Loucy (cell line): Measurements from ENCODE around the gene GDF2.

Experiments
- H2AFZ ChIP-seq: fragments of 200-600 bp; sonication (generic); 2 replicates; pipeline ENCODE4 v1.6.0; 2016; ENCODE audit warnings: antibody characterized with exemption, mild to moderate bottlenecking, low read length, moderate library complexity
- H3F3A ChIP-seq: fragments of 200-600 bp; 2 replicates; pipeline ENCODE4 v1.6.0; 2016; ENCODE audit warnings: antibody characterized with exemption, low read depth, mild to moderate bottlenecking
- H3K27me3 ChIP-seq: fragments of 200-600 bp; sonication (generic); 2 replicates; pipeline ENCODE4 v1.6.1; 2014; ENCODE audit warnings: low read length, mild to moderate bottlenecking; ENCODE audit not compliant: insufficient read depth, poor library complexity, severe bottlenecking
- H3K36me3 ChIP-seq: fragments of 200-600 bp; sonication (generic); 2 replicates; pipeline ENCODE4 v1.6.1; 2016; ENCODE audit warnings: low read length; ENCODE audit not compliant: insufficient read depth
- H3K4me1 ChIP-seq: fragments of 200-600 bp; sonication (generic); 2 replicates; pipeline ENCODE4 v1.5.1; 2014; ENCODE audit warnings: low read length, mild to moderate bottlenecking; ENCODE audit not compliant: insufficient read depth, poor library complexity, severe bottlenecking
- H3K4me2 ChIP-seq: fragments of 200-600 bp; sonication (generic); 2 replicates; pipeline ENCODE4 v1.6.0; 2014; ENCODE audit warnings: antibody characterized with exemption, low read length, low read depth, mild to moderate bottlenecking; ENCODE audit not compliant: poor library complexity, severe bottlenecking
- H3K4me3 ChIP-seq: fragments of 200-600 bp; sonication (generic); 2 replicates; pipeline ENCODE4 v1.5.1; 2014; ENCODE audit warnings: low read length, mild to moderate bottlenecking, mixed read lengths; ENCODE audit not compliant: poor library complexity, severe bottlenecking
- H3K79me2 ChIP-seq: fragments of 200-600 bp; sonication (generic); 2 replicates; pipeline ENCODE4 v1.6.1; 2014; ENCODE audit warnings: low read length; ENCODE audit not compliant: insufficient read depth
- H3K9ac ChIP-seq: fragments of 200-600 bp; sonication (generic); 2 replicates; pipeline ENCODE4 v1.6.0; 2014; ENCODE audit warnings: mild to moderate bottlenecking, low read depth, low read length, moderate library complexity; ENCODE audit not compliant: poor library complexity, severe bottlenecking
- H3K9me2 ChIP-seq: fragments of 200-600 bp; sonication (generic); replicated peaks from 2 replicates; pipeline ENCODE4 v1.6.1; 2016; ENCODE audit warnings: low read depth, low read length, mixed read lengths
- H3K9me3 ChIP-seq: fragments of 200-600 bp; sonication (generic); 2 replicates; pipeline ENCODE4 v1.6.1; 2014; ENCODE audit warnings: mild to moderate bottlenecking, antibody characterized with exemption, low read length, low read depth; ENCODE audit not compliant: insufficient read depth
- H4K20me1 ChIP-seq: fragments of 200-600 bp; sonication (generic); 2 replicates; pipeline ENCODE4 v1.6.0; 2014; ENCODE audit warnings: antibody characterized with exemption, low read length, mild to moderate bottlenecking; ENCODE audit not compliant: insufficient read depth, poor library complexity, severe bottlenecking
- CTCF ChIP-seq: fragments of 200-600 bp; sonication (generic); conservative IDR thresholded peaks from 2 replicates; pipeline ENCODE4 v1.5.1; 2014; ENCODE audit warnings: mild to moderate bottlenecking, antibody characterized with exemption, low read length
- EZH2phosphoT487 ChIP-seq: fragments of 200-600 bp; IDR thresholded peaks from 2 replicates; pipeline ENCODE4 v1.6.1; 2018; ENCODE audit warnings: antibody characterized with exemption, mild to moderate bottlenecking, moderate library complexity, borderline replicate concordance

Gene GDF2

GRCh38 chr10:47289921-47290320 lies 32.3 kb upstream of the GDF2 start:
- Histone ChIP-seq H2AFZ (no peak overlapping the region), H3K79me2 (no peaks in the 10 kb centered on the region), H3K4me2 (no peak overlapping the region), H3F3A (no peaks in the 10 kb centered on the region), H3K9ac (no peak overlapping the region), H3K9me2 (no peaks in the 10 kb centered on the region), H3K27me3 (no peaks in the 10 kb centered on the region), H3K36me3 (no peaks in the 10 kb centered on the region), H3K4me1 (peaks cover 31% of the 10 kb centered on the region), H3K9me3 (no peaks in the 10 kb centered on the region), H3K4me3 (no peak overlapping the region), H4K20me1 (no peaks in the 10 kb centered on the region)
- no peak for TF ChIP-seq CTCF
- TF ChIP-seq EZH2phosphoT487, result no peak

- H4K20me1 ChIP-seq, result no peaks in the 10 kb centered on the region
- H3K4me1 ChIP-seq, result peaks cover 27% of the 10 kb centered on the region
- no peak overlapping the region for H2AFZ ChIP-seq
- no peaks in the 10 kb centered on the region for H3F3A ChIP-seq
- no peak overlapping the region for H3K4me2 ChIP-seq
- H3K9ac ChIP-seq, result no peak overlapping the region
- no peaks in the 10 kb centered on the region for H3K9me2 ChIP-seq
- no peaks in the 10 kb centered on the region for H3K27me3 ChIP-seq
- H3K79me2 ChIP-seq, result no peaks in the 10 kb centered on the region
- no peak overlapping the region for H3K4me3 ChIP-seq
- H3K36me3 ChIP-seq, result no peaks in the 10 kb centered on the region
- no peaks in the 10 kb centered on the region for H3K9me3 ChIP-seq
- TF ChIP-seq CTCF, result no peak
- TF ChIP-seq EZH2phosphoT487, result no peak
Measured at GRCh38 chr10:47290338-47290737, 31.9 kb upstream of the GDF2 start.

- no peaks in the 10 kb centered on the region for H3K9me3 ChIP-seq
- H3K4me3 ChIP-seq, result no peak overlapping the region
- no peaks in the 10 kb centered on the region for H3F3A ChIP-seq
- no peaks in the 10 kb centered on the region for H3K36me3 ChIP-seq
- no peaks in the 10 kb centered on the region for H3K9me2 ChIP-seq
- H3K4me2 ChIP-seq, result no peak overlapping the region
- no peaks in the 10 kb centered on the region for H3K27me3 ChIP-seq
- no peaks in the 10 kb centered on the region for H3K79me2 ChIP-seq
- TF ChIP-seq CTCF (no peak), EZH2phosphoT487 (no peak)
- no peak overlapping the region for H2AFZ ChIP-seq
- H4K20me1 ChIP-seq, result no peaks in the 10 kb centered on the region
- no peak overlapping the region for H3K9ac ChIP-seq
- peaks cover 14% of the 10 kb centered on the region for H3K4me1 ChIP-seq
Measured at GRCh38 chr10:47291682-47292081, 30.6 kb upstream of the GDF2 start.
